Endothelial cell of umbilical vein (primary cell): ENCODE measurements around the gene PCSK6.

Experiments used
- CTCF ChIP-seq, 2 donors: IDR thresholded peaks; 1 replicate in 1 of 2; 2 replicates in 1 of 2; pipeline ENCODE4 v1.5.1; 2011; ENCODE audit warnings: low read length in 2 of 2, mild to moderate bottlenecking in 2 of 2, moderate library complexity in 2 of 2, control low read depth in 1 of 2, inconsistent platforms in 1 of 2, low read depth in 1 of 2; ENCODE audit not compliant: insufficient read depth in 1 of 2; ENCODE audit errors: extremely low read depth in 1 of 2
- MAX ChIP-seq: IDR thresholded peaks from 2 replicates; pipeline ENCODE4 v1.6.1; 2011; ENCODE audit not compliant: insufficient read depth, insufficient read length
- POLR2A ChIP-seq: IDR thresholded peaks from 2 replicates; pipeline ENCODE4 v1.6.1; 2012; ENCODE audit warnings: low read depth, mild to moderate bottlenecking, control low read depth, low read length
- POLR2AphosphoS5 ChIP-seq: IDR thresholded peaks from 2 replicates; pipeline ENCODE4 v1.6.1; 2012; ENCODE audit warnings: low read depth, mild to moderate bottlenecking, control low read depth, low read length, moderate library complexity; ENCODE audit not compliant: insufficient read depth

- no peak for TF ChIP-seq MAX
- no peak for TF ChIP-seq CTCF (IDR thresholded peaks at IDR 0.05; ENCODE audit: extremely low read depth in 1 of 2, insufficient read depth in 1 of 2, low read depth in 1 of 2, low read length in 2 of 2)
- TF ChIP-seq POLR2AphosphoS5: no peak
- no peak for TF ChIP-seq POLR2A
Observed at GRCh38 chr15:101425787-101426365, 63.6 kb downstream of the PCSK6 start.
